GM04503 (cell line): Measurements from ENCODE around the gene HDHD3.
"Not testable (repeated sequence)": the region's sequence is repeated elsewhere in the genome, so short reads cannot be mapped to it uniquely, and the experiment has no call there.

Experiments
- DNase-seq: peaks from one replicate; pipeline ENCODE4 v3.0.0-alpha.2; 2012; ENCODE audit warnings: low read depth

The HDHD3 gene

DNA sequence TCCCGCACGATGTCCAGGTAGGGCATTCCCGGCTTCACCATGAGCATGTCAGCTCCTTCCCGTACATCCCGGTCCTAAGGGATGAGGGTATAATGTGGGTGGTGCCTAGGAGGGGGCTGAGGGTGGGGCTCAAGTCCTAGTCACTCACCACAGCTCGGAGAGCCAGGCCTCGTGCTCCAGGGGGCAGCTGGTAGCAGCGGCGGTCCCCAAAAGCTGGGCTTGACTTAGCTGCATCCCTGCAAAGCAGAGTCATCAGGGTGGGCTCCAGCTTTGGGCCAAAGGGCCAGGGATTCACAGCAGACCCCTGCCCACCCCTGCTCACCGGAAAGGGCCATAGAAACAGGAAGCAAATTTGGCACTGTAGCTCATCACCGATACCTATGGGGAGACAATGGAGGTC is 12.7 kb upstream of the HDHD3 start:
- DNase-seq: no peak

DNA sequence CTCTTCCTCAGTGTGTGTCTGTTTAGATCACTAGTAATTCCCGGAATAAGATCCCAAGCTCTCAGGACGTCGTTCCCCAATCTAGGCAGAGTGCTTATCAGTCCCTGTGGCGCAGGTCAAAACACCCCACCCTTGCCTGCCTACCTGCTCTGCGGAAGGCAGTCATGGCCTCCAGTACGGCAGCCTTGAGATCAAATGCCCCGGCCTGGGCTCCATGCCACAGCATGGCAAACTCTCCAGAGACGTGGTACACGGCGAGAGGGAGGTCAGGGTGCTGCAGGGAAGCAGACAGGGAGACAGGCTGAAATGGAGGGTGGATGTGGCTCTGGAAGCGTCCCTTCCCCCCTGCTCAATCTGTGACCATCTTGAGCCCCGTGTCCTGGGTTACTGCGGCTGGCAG is 12.0 kb upstream of the HDHD3 start:
- no peak for DNase-seq

DNA sequence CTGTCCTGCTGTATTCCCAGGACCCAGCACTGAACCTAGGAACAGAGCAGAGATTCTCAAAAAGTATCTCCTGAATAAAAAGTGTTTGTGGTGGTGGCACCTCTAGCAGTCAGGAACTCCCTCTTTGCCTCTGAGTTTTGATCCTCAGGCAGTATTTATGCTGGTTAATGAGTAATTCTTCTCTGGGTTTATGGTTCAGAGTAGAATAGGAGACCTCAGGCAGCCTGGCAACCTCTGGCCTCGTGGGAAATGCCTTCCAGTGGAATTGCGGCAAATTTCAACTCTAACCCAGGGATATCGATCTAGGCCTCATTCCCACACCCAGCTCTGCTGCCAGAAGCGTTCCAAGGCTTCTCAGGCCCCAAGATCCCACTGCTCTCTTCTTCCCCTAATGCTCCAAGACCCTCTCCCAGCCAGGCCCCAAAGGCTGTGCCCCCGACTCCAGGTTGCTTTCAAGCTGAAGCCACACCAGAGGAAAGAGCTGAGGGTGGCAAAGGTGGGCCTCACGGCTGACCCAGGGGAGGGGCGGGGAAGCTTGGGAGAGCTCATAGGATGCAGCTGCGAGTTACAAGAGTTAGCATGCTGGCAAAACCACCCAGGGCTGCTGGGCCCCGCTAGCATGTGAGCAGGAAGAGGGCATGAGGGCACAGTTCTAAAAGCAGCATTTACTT is 10.9 kb upstream of the HDHD3 start:
- DNase-seq: no peak

DNA sequence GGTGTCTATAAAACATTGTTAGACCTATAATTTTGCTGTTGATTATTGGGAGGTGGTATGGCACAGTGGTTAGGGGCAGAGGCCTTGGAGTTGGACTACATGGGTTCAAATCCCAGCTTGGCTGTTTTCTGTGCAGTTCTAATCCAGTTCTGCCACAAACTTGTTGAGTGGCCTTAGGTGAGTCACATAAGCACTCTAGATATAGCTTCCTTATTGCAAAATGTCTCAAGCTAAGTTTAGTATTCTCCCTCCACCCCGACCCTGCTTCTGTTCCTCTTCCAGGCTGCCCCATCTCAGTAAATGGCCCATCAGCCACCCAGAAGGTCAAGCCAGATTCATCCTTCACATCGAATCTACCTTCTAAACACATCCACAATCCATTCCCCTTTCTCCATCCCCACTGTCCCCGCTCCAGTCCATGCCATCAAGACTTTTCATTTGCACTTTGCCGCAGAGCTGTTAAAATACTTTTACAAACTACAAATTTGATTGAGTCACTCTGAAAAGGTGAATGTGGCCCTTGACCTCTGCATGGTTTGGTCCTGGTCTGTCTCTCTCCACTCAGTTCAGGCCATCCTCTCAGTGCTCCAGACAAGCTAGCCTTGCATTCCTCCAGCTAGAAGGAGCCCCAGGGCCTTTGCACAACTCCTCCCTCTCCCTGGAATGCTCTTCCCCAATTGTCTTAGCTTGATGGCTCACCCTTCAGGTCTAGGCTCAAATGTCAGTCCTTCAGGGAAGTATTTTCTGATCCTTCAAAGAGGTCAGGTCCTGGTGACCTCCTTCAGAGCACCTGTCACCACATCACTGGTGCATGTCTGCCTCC is 10.0 kb upstream of the HDHD3 start:
- no peak for DNase-seq

DNA sequence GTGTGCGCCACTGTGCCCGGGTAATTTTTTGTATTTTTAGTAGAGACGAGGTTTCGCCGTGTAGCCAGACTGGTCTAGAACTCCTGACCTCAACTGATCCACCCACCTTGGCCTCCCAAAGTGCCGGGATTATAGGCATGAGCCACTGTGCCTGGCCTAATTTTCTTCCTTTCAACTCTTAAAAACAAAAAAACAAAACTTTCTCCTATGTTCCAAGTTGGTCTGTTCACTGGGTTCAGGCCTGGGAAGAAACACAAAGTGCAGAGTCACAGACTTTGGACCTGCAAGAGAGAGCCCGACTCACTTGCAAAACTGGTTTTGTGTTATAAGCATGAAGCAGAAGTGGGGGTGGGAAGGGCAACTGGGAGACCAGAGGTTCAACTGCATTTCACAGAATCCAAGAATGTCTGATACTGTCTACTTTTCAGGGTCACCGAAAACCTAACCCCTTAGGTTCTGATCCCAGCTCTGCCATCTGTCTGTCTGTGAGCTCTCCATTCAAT is 5.2 kb upstream of the HDHD3 start:
- no peak for DNase-seq

DNA sequence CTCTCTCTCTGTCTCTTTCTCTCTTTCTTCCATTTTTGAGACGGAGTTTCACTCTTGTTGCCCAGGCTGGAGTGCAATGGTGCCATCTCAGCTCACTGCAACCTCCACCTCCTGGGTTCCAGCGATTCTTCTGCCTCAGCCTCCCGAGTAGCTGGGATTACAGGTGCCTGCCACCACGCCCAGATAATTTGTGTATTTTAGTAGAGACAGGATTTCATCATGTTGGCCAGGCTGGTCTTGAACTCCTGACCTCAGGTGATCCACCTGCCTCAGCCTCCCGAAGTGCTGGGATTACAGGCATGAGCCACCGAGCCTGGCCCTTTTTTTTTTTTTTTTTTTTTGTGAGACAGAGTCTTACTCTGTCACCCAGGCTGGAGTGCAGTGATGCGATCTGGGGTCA is 4.7 kb upstream of the HDHD3 start:
- not testable (repeated sequence) for DNase-seq

DNA sequence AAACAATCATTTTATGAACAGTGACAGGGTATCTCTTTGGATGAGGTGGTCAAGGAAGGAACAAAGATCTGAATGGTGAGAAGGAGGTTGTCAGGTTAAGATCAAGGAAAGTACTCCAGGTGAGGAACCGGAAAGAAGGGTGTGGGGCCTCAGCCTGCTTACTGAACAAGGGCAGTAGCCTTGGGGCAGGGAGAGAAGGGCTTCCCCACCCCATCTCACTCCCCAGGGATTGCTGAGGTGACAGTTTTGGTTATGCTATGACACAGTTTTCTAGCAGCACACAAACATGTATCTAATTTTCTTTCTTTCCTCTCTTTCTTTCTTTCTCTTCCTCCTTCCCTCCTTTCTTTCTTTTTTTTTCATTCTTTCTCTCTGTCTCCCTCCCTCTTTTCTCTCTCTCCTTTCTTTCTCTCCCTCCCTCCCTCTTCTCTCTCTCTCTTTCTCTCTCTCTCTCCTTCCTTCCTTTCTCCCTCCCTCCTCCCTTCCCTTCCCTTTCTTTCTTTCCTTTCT is 4.1 kb upstream of the HDHD3 start:
- DNase-seq: no peak

DNA sequence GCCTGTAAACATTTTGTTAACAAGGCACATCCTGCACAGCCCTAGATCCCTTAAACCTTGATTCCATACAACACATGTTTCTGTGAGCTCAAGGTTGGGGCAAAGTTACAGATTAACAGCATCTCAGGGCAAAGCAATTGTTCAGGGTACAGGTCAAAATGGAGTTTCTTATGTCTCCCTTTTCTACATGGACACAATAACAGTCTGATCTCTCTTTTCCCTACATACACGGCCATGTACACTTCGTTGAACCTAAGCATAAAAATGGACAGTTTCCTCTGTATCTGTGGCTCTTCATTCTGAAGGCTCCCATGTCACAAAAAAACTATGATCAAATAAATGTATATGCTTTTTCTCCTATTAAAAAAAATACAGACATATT is 3.0 kb upstream of the HDHD3 start:
- DNase-seq: not testable (repeated sequence)

DNA sequence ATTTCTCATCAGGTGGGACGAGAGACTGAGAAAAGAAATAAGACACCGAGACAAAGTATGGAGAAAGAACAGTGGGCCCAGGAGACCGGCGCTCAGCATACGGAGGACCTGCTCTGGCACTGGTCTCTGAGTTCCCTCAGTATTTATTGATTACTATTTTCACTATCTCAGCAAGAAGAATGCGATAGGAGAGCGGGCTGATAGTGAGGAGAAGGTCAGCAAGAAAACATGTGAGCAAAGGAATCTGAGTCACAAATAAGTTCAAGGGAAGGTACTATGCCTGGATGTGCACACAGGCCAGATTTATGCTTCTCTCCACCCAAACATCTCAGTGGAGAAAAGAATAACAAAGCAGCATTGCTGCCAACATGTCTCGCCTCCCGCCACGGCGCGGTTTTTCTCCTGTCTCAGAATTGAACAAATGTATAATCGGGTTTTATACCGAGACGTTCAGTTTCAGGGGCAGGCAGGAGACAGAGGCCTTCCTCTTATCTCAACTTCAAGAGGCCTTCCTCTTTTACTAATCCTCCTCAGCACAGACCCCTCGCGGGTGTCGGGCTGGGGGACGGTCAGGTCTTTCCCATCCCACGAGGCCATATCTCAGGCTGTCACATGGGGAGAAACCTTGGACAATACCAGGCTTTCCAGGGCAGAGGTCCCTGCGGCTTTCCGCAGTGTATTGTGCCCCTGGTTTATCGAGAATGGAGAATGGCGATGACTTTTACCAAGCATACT is 2.5 kb upstream of the HDHD3 start:
- not testable (repeated sequence) for DNase-seq

DNA sequence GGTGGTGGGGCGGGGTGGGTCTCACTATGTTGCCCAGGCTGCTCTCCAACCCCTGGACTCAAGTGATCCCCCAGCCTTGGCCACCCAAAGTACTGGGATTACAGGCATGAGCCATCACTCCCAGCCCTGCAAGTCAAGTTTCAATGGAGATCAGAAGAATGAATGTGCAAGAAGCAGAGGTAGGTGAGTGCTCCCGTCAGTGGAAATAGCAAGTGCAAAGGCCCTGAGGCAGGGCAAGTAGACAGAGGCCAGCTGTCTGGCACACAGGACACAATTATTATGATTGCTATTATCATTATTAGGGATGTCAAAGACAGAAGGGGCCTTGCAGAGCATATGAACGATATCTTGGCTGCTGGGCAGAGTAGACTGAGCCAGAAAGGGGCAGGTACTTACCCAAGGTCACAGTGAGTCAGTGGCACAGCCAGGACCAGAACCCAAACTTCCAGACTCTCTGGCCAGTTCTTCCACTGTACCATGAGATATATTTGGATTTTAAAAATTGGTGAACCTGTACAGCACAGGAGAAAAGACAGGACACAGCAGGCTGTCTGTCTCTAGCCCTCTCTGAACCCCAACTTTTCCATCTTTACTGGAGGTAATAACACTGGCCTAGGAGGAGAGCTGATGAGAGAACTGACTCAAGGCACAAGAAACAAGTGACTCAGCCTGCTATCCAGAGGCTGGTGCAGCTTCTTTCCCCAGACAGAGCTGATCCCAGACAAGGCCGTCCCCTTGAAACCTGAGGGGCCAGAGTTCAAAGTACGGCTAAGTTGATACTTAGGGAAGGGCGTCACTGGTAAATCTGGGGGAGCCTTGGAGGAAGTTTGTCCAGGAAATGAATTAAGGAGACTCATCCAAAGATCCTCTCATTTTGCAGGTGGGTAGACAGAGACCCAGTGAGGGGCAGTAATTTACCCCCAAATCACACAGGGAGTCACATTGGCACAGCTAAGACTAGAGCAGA is 1.4 kb downstream of the HDHD3 start:
- DNase-seq: no peak

DNA sequence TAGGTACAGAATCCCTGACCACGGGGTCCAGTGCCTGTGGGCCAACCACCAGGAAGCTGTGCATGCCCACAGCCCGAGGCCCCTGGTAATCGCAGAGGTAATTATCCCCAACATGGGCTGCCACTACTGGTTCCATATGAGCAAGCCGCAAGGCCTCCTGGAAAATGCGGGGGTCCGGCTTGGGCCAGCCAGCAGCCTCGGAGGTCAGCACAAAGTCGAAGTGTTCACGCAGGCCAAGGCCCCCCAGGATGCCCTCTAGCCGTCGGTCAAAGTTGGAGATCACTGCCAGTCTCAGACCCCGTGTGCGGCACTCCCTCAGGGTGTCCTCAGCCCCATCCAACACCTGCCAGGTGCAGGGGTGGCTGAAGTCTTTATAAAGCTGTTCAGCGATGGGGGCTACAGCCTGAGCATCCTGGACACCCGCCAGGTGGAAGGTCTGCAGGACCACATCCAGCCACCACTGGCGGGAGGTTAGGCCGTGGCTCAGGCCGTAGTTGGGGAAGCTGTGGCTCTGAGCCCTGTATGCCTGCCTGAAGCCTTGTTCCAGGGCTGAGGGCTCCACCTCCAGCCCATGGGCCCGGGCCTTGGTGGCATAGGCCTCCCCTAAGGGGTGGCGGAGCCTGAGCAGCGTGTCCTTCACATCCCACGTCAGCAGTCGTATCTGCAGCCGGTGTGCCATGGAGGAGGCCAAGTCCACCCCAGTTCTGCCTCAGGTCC is 3.0 kb downstream of the HDHD3 start:
- no peak for DNase-seq

DNA sequence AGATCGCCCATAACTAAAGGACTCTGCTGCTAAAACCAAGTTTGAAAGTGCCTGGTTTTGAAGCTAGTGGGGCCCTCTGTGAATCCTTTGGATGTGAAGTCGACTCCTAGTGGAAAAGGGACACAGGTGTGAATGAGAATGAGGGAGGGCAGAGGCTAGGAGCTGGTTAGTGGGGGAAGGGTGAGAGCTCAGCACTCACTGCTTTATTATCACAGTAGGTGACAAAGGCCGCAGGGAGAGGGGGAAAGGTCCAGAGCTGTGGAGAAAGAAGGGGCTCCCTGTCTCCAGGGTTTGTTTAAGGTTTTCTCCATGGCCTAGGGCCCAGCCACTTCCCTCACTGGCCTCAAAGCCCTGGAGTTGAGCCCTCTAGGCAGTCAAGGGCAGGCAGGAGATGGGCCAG is 3.5 kb downstream of the HDHD3 start:
- DNase-seq: no peak

DNA sequence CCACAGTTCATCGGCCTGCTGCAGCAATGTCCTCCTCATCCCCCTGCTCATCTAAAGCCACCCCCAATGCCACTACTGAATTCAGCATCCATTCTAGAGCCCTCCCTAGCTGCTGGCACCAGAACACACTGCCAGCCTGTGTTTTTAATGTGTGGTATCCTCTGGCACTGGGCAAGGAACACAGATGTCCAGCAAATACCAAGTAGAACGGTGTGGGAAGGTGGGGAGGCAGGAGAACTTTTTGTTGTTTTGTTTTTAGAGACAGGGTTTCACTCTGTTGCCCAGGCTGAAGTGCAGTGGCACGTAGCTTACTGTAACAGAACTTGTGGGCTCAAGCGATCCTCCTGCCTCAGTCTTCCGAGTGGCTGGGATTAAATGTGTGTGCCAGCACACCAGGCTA is 4.7 kb downstream of the HDHD3 start:
- no peak for DNase-seq

DNA sequence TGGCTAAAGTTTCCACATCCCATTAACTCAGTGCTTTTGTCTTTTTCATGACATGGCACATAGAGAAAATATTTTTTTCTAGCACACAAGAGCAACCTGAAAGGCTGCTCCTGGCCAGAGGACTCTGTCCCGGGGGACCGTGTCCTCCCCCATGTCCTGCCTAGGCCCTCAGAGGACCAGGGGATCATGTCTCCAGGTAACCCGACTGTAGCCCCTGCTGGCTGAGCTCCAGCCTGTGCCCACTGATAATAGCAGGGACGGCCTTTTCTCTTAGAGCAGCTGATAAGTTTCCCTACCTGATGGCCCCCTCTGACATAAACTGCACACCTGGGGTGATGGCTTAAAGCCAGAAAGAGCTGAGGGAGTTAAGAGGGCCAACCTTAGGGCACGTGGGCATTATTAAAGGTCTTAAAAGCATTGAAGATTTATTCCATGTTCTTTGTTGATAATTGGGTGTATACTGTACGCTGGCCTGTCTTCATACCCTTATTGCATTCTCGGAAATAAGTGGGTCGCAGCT is 5.9 kb downstream of the HDHD3 start:
- no peak for DNase-seq

DNA sequence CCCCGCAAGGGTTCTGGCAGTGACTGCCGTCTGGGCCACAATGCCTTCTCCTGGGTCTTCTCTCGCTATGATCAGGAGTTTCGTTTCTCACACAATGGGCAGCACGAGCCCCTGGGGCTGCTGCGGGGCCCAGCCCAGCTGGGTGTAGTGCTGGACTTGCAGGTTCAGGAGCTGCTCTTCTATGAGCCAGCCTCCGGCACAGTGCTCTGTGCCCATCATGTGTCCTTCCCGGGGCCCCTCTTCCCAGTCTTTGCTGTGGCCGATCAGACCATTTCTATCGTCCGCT is 7.0 kb downstream of the HDHD3 start:
- DNase-seq: no peak

DNA sequence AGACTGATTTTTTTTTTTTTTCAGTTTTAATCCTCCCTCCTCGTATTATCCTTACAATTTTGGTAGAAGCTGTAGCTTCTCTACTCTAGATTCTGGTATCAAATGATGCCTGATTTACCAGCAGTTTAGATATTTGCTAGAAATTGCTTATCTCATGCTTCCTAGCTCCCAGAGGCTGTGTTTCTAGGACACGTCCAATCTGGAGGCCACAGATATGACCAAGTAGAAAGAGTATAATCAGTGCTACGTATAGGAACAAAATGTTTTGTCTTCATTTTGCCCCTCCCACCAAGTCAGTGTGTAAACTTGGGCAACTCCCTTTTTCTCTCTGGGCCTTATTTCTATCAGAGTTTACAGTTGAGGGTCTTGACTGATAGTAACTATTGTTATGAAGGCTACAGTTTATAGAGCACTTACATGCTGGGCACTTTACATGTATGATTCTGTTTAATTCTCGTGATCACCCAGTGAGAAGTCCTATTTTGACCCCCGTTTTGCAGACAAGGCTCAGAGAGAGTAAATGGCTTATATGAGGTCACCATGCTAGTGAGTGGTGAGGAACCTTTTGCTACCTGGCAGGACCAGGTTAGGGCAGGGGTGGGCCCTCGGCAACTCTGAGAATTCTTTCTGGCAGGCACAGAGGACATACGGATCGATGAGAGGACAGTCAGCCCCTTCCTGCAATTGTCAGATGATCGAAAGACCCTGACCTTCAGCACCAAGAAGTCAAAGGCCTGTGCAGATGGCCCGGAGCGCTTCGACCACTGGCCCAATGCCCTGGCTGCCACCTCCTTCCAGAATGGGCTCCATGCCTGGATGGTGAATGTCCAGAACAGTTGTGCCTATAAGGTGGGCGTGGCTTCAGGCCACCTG is 7.6 kb downstream of the HDHD3 start:
- no peak for DNase-seq

DNA sequence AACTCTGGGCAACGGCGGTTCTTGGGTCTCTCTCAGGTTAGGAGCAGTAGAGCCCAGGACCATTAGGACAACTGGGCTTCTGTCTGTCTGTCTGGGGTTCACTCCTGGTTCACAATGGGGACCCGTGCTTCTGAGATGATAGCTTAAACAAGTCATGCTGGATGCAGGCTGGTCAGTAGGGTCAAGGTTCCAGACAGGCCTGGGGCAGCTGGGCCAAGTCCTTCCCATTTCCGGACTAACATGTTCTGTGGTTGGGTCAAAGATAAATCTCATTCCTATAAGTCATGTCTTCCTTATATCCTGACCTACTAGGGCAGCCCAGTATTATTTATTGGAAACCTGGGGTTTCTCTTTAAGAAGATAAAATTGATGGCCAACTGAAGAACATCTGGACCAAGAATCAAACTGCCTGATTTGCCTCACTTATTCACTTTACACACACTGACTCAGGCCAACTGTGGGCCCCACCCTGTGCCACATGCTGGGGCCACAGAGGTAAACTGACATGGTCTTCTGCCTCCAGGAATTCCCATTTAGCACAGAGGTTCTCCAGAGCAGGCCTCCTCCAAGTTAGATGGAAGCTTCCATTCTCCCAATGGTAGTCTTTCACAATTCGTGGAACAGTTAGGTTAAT is 8.3 kb downstream of the HDHD3 start:
- no peak for DNase-seq

DNA sequence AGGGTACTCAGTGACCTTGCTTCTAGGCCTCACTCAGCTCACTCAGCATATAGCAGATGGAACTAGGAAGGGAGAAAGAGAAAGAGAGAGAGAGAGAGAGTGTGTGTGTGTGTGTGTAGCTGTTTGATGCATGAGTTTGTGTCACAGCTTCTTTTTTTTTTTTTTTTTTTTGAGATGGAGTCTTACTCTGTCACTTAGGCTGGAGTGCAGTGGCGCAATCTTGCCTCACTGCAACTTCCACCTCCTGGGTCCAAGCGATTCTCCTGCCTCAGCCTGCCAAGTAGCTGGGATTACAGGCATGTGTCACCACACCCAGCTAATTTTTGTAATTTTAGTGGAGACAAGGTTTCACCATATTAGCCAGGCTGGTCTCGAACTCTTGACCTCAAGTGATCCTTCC is 11.1 kb downstream of the HDHD3 start:
- DNase-seq: not testable (repeated sequence)

DNA sequence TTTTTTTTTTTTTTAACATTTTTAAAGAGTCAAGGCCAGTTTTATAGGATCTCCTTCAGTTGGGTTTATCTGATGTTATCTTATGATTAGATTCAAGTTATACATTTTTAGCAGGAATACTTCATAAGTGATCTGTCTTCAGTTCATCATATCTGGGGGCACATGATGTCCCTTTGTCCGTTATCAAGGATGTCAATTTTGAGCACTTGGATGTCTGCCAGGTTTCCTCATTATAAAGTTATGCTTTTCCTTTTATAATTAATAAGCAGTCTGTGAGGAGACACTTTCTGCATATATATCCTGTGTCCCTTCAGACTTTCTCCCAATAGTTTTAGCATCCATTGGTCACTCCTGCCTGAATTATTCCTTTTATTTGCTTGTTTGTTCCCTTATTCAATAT is 11.8 kb downstream of the HDHD3 start:
- no peak for DNase-seq
